Vagina (tissue), 2 donors: ENCODE data around the gene SRSF10.

Experiments used
- POLR2A ChIP-seq, 2 donors: fragments of 450-650 bp; IDR thresholded peaks; one replicate each; pipeline ENCODE4 v1.6.1; 2017; ENCODE audit warnings: antibody characterized with exemption in 2 of 2, mild to moderate bottlenecking in 2 of 2, moderate library complexity in 2 of 2
- POLR2AphosphoS5 ChIP-seq, 2 donors: sonication (generic); formaldehyde crosslinking; IDR thresholded peaks; one replicate each; pipeline ENCODE4 v1.9.0; 2017; ENCODE audit warnings: antibody characterized with exemption in 2 of 2, mild to moderate bottlenecking in 2 of 2, low read depth in 1 of 2; ENCODE audit not compliant: insufficient read depth in 1 of 2
- TF ChIP-seq, protein P1 (sequence below), 3 experiments: fragments of 450-650 bp in 2 of 3; fragments of 200-600 bp in 1 of 3; sonication (generic) in 1 of 3; IDR thresholded peaks; one replicate each; pipeline ENCODE4 v1.5.1; 2017 to 2019; ENCODE audit warnings: antibody characterized with exemption in 3 of 3, mild to moderate bottlenecking in 2 of 3, moderate library complexity in 2 of 3

DNA sequence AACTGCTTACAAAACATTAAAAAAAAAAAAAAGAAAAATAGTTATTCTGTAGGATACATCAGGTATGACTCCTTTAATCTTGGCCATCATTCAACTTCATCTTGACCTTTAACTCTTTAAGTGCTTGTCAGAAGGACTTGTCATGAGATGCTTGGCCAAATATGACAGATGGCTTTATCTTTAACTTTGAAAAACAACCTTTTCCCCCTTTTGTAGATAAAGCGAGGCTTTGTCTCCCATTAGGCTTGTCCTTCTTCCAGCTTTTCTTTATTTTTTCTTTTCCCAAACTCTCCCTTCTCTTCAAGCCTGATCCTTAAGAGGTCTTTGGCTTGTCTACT is 2.3 kb downstream of the SRSF10 start:
- TF ChIP-seq, protein P1, sequence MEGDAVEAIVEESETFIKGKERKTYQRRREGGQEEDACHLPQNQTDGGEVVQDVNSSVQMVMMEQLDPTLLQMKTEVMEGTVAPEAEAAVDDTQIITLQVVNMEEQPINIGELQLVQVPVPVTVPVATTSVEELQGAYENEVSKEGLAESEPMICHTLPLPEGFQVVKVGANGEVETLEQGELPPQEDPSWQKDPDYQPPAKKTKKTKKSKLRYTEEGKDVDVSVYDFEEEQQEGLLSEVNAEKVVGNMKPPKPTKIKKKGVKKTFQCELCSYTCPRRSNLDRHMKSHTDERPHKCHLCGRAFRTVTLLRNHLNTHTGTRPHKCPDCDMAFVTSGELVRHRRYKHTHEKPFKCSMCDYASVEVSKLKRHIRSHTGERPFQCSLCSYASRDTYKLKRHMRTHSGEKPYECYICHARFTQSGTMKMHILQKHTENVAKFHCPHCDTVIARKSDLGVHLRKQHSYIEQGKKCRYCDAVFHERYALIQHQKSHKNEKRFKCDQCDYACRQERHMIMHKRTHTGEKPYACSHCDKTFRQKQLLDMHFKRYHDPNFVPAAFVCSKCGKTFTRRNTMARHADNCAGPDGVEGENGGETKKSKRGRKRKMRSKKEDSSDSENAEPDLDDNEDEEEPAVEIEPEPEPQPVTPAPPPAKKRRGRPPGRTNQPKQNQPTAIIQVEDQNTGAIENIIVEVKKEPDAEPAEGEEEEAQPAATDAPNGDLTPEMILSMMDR (IDR thresholded peaks at IDR 0.05): no peak
- no peak for TF ChIP-seq POLR2AphosphoS5 (IDR thresholded peaks at IDR 0.05; ENCODE audit: insufficient read depth in 1 of 2, low read depth in 1 of 2)
- no peak for TF ChIP-seq POLR2A (IDR thresholded peaks at IDR 0.05)
